K562 (cell line): Measurements from ENCODE around the gene TRANK1. TPM values are rescaled to one million over a fixed set of nuclear protein-coding genes. Genes with fewer than 3 reads are reported as not detected.

Experiments
- ATAC-seq: fragments of 200-7000 bp; cut with Tn5 transposase; 3 replicates; pipeline ENCODE4 v1.9.1; 2020; ENCODE audit warnings: moderate library complexity
- BruUV-seq: library from RNA; stranded (reverse); fragments of 400-500 nt; replicated peaks from 2 replicates; lab custom pipeline; 2021; lab: Mats Ljungman, UMichigan
- CTCF ChIA-PET: fragments of 300-600 bp; formaldehyde crosslinking; extraction: SDS; loops from one replicate; lab custom pipeline; 2021; ENCODE audit warnings: low intra/inter-chr PET ratio; lab: Yijun Ruan, JAX
- POLR2A ChIA-PET: fragments of 300-600, 350-650 bp; sonication (Branson Sonifier 250); formaldehyde crosslinking; extraction: SDS; loops from one replicate; lab custom pipeline; 2021; ENCODE audit warnings: antibody characterized with exemption, inconsistent platforms; lab: Yijun Ruan, JAX
- DNase-seq, 4 experiments: peaks; one replicate each; pipeline versions ENCODE4 v3.0.0 to v3.0.0-alpha.2; 2011 to 2018; ENCODE audit warnings: low spot score in 3 of 4, mixed read lengths in 3 of 4; ENCODE audit errors: extremely low read depth in 1 of 4
- FAIRE-seq: peaks from 2 replicates; lab custom pipeline; 2011; peaks lifted over from hg19 to GRCh38; lab: Jason Lieb, UNC
- H2AFZ ChIP-seq: 2 replicates; pipeline ENCODE4 v1.6.0; 2011; ENCODE audit warnings: low read depth, low read length, control low read depth, inconsistent platforms
- H3K27ac ChIP-seq: fragments of 200-600 bp; 3 replicates; pipeline ENCODE4 v1.8.0; 2011; ENCODE audit warnings: low read depth, mild to moderate bottlenecking, control low read depth, inconsistent platforms, low read length, moderate library complexity, mixed read lengths; ENCODE audit errors: extremely low read depth
- H3K27me3 ChIP-seq, 2 experiments: fragments of 300-600 bp in 1 of 2; 2 replicates in 1 of 2; 3 replicates in 1 of 2; pipeline versions ENCODE4 v1.6.0 to v1.8.0; 2011; ENCODE audit warnings: inconsistent platforms in 2 of 2, low read length in 2 of 2, mild to moderate bottlenecking in 1 of 2, mixed read lengths in 1 of 2, moderate library complexity in 1 of 2; ENCODE audit not compliant: control insufficient read depth in 2 of 2, insufficient read depth in 2 of 2
- H3K36me3 ChIP-seq: fragments of 300-600 bp; 3 replicates; pipeline ENCODE4 v1.8.0; 2011; ENCODE audit warnings: mild to moderate bottlenecking, low read length, inconsistent platforms; ENCODE audit not compliant: control insufficient read depth, insufficient read depth
- H3K4me1 ChIP-seq, 2 experiments: fragments of 200-600 bp in 1 of 2; replicated peaks in 1 of 2; 2 replicates in 1 of 2; 3 replicates in 1 of 2; pipeline versions ENCODE4 v1.5.1 to v1.8.0; 2011; ENCODE audit warnings: inconsistent platforms in 2 of 2, low read length in 2 of 2, mild to moderate bottlenecking in 1 of 2, mixed read lengths in 1 of 2, moderate library complexity in 1 of 2; ENCODE audit not compliant: control insufficient read depth in 2 of 2, insufficient read depth in 2 of 2
- H3K4me2 ChIP-seq: 2 replicates; pipeline ENCODE4 v1.6.1; 2011; ENCODE audit warnings: low read length, control low read depth, inconsistent platforms, mixed read lengths; ENCODE audit not compliant: insufficient read depth
- H3K4me3 ChIP-seq: fragments of 200-600 bp; sonication (generic), shearing (Covaris generic); 2 replicates; pipeline ENCODE4 v1.5.1; 2016; ENCODE audit warnings: control low read depth, inconsistent platforms
- H3K79me2 ChIP-seq: fragments of 200-600 bp; 3 replicates; pipeline ENCODE4 v1.8.0; 2011; ENCODE audit warnings: low read length, inconsistent platforms; ENCODE audit not compliant: control insufficient read depth, insufficient read depth
- H3K9ac ChIP-seq, 2 experiments: 2 replicates each; pipeline versions ENCODE4 v1.6.0 to v1.6.1; 2011; ENCODE audit warnings: low read depth in 2 of 2, low read length in 2 of 2, control low read depth in 1 of 2, inconsistent platforms in 1 of 2, mild to moderate bottlenecking in 1 of 2, mixed read lengths in 1 of 2; ENCODE audit not compliant: insufficient read depth in 1 of 2
- H3K9me1 ChIP-seq: one replicate; pipeline ENCODE4 v1.6.0; 2011; ENCODE audit warnings: inconsistent platforms, mild to moderate bottlenecking, low read length, moderate library complexity; ENCODE audit not compliant: control insufficient read depth, insufficient read depth
- H3K9me3 ChIP-seq: replicated peaks from 2 replicates; pipeline ENCODE4 v1.5.1; 2011; ENCODE audit warnings: low read depth, low read length, inconsistent platforms; ENCODE audit not compliant: control insufficient read depth, insufficient read depth
- H4K20me1 ChIP-seq: replicated peaks from 2 replicates; pipeline ENCODE4 v1.6.1; 2011; ENCODE audit warnings: low read length, inconsistent platforms, mixed read lengths; ENCODE audit not compliant: control insufficient read depth, insufficient read depth
- ATF1 ChIP-seq, 2 experiments: fragments of 450-650 bp in 1 of 2; IDR thresholded peaks; 2 replicates each; pipeline ENCODE4 v1.6.1; 2016; ENCODE audit warnings: missing compliant biosample characterization in 1 of 2, missing genetic modification characterization in 1 of 2
- DIDO1 ChIP-seq: fragments of 450-650 bp; IDR thresholded peaks from 2 replicates; pipeline ENCODE4 v1.6.1; 2016; ENCODE audit warnings: low read depth, missing biosample characterization, missing genetic modification characterization
- FOXK2 ChIP-seq, 2 experiments: fragments of 450-650 bp; IDR thresholded peaks in 1 of 2; conservative IDR thresholded peaks in 1 of 2; 2 replicates each; pipeline ENCODE4 v1.6.1; 2016; ENCODE audit warnings: low read depth in 2 of 2, mild to moderate bottlenecking in 1 of 2
- SOX6 ChIP-seq: fragments of 450-650 bp; IDR thresholded peaks from 2 replicates; pipeline ENCODE4 v1.6.1; 2014; ENCODE audit warnings: mild to moderate bottlenecking
- WGBS: fragments of 100-300 bp; shearing (Covaris generic); methylation state at CpG from one replicate; pipeline ENCODE4 v1.1.6; 2016; ENCODE audit warnings: low coverage, mixed read lengths; ENCODE audit not compliant: insufficient coverage; ENCODE audit errors: missing lambda C conversion rate; 5-methylcytosine and 5-hydroxymethylcytosine counted together
- in situ Hi-C: fragments of 300-500 bp; cut with MboI; formaldehyde crosslinking; loops from 4 replicates; pipeline ENCODE4 v1.15.0; 2018; ENCODE audit warnings: inconsistent platforms, mixed read lengths
- intact Hi-C: fragments of 100-400 bp; cut with micrococcal nuclease; formaldehyde crosslinking; loops from 2 replicates; pipeline ENCODE4 v1.14.2; 2022
- polyA plus RNA-seq, 8 experiments: library from polyadenylated mRNA; depleted of rRNA in 4 of 8; stranded (reverse) in 5 of 8; unstranded in 3 of 8; fragments of >200 nt; fragmentation: Nextera tagmentation in 2 of 8; fragmentation: Illumina TruSeq in 1 of 8; extraction: Ambion mirVana in 2 of 8; extraction: Trizol in 1 of 8; gene quantifications; 2 replicates each; pipeline versions ENCODE4 v1.2.1 to v1.2.3, GENCODE V29; 2011 to 2014; ENCODE audit warnings: inconsistent platforms in 1 of 8, missing spikeins in 1 of 8
- total RNA-seq, 7 experiments: library from RNA; depleted of rRNA in 6 of 7; stranded (reverse); fragments of >200 nt in 6 of 7; fragmentation: Illumina TruSeq in 2 of 7; extraction: Trizol in 2 of 7; gene quantifications; 2 replicates each; pipeline versions ENCODE4 v1.2.1 to v1.2.3, GENCODE V29; 2011 to 2021; ENCODE audit warnings: low replicate concordance in 1 of 7
- TF ChIP-seq, protein P1 (sequence below), 2 experiments: fragments of 450-650 bp; IDR thresholded peaks; 2 replicates each; pipeline ENCODE4 v1.6.1; 2018; ENCODE audit warnings: mild to moderate bottlenecking in 2 of 2, low read depth in 1 of 2; ENCODE audit not compliant: partially characterized antibody in 2 of 2

The TRANK1 gene
- total and polyA plus RNA-seq, 9 of the 15 experiments (the other 6 are each of a cell fraction or from before 2014, with no cell fraction given) = 0.41 to 5.3 (median 2.1) TPM

DNA sequence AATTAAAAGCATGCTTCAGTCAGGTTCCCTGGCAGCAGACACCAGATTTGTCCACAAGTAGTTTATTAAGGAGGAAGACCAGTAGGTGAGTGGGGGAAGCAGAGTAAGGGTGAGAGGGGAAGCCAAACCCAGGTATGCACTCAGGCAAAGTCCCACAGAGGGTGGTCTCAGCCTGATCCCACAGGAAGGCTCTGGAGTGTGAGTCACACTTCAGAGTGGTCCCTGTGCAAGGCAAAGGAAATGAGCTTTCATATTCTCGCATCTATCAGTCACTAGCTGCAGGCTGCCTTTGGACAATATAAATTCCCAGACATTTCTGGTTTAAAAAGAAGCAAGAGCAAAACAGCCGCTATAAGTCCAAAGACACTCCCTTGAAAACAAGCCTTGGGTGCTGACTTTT lies 78.5 kb downstream of the TRANK1 start (continued):
- no peak for TF ChIP-seq SOX6
- no peak for TF ChIP-seq ATF1 (CRISPR knock-in tag; IDR thresholded peaks at IDR 0.05)
- no peak for TF ChIP-seq ATF1 (tag; IDR thresholded peaks at IDR 0.05)

DNA sequence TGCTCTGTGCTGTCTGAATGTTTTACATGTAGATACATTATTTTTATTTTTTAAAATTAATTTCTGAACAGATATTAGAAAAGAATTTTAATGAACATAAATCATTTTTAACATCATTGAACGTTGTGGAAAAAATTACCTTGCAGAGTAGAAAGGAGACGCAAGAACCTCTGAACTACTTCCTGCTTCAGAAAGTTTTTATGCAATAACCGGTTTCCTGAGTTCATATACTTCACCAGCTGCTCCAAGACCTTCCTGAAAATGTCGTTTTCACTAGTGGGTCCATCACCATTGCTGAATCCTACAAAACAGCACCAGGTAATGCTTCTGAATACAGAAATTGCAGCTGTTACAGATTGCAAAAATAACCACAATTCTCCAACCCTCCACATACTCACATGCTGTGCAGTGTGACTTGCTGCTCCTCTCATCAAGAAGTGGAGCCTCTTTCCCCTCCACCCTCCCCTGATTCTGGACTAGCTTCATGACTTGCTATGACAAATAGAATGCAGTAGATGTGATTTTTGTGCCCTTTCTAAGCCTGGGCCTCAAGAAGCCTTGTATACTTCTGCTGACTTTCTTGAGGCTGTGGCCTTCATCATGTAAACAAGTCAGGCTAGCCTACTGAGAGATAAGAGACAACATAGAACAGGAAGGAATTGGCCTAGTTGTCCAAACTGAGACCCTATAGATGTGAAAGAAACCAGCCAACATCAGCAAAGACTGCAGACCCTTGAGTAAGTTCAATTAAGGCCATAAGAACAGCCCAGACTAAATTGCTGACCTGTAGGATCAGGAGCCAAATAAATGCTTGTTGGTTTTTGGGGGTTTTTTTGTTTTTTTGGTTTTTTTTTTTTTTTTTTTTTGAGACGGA lies 80.4 kb downstream of the TRANK1 start:
- H3K79me2 ChIP-seq = no peaks in the 10 kb centered on the region
- no peak overlapping the region for H3K4me3 ChIP-seq
- H3K4me1 ChIP-seq = no peaks in the 10 kb centered on the region
- in situ Hi-C loops = loop anchor here (25.0 kb wide), 1 partner anchor 127 kb away; no protein-coding TSS in a partner anchor
- WGBS = 28% methylated on average over 4 of the region's 5 CpGs
- POLR2A ChIA-PET = no interaction called here
- CTCF ChIA-PET = no interaction called here
- H3K9me1 ChIP-seq = no peaks in the 10 kb centered on the region
- intact Hi-C loops = no loop called here
- H4K20me1 ChIP-seq = no peaks in the 10 kb centered on the region
- DNase-seq (no peak), FAIRE-seq (no peak), ATAC-seq (no peak)
- no peaks in the 10 kb centered on the region for H3K36me3 ChIP-seq
- H2AFZ ChIP-seq = no peak overlapping the region
- H3K9me3 ChIP-seq = no peaks in the 10 kb centered on the region
- H3K27me3 ChIP-seq = peaks cover 9 to 11% of the 10 kb centered on the region in 2 experiments; a peak in 3 of 5 replicates
- no TSS peak for BruUV-seq
- no peak overlapping the region for H3K4me2 ChIP-seq
- TF ChIP-seq DIDO1 (tag) (no peak), FOXK2 (conservative IDR thresholded peaks at IDR 0.05 in 1 of 2, IDR thresholded peaks at IDR 0.05 in 1 of 2; ENCODE audit: low read depth in 2 of 2) (0 out of 4 replicates have a peak, but pooled peaks of 1 of the 2 experiments have one; percentile 30)
- TF ChIP-seq, protein P1, sequence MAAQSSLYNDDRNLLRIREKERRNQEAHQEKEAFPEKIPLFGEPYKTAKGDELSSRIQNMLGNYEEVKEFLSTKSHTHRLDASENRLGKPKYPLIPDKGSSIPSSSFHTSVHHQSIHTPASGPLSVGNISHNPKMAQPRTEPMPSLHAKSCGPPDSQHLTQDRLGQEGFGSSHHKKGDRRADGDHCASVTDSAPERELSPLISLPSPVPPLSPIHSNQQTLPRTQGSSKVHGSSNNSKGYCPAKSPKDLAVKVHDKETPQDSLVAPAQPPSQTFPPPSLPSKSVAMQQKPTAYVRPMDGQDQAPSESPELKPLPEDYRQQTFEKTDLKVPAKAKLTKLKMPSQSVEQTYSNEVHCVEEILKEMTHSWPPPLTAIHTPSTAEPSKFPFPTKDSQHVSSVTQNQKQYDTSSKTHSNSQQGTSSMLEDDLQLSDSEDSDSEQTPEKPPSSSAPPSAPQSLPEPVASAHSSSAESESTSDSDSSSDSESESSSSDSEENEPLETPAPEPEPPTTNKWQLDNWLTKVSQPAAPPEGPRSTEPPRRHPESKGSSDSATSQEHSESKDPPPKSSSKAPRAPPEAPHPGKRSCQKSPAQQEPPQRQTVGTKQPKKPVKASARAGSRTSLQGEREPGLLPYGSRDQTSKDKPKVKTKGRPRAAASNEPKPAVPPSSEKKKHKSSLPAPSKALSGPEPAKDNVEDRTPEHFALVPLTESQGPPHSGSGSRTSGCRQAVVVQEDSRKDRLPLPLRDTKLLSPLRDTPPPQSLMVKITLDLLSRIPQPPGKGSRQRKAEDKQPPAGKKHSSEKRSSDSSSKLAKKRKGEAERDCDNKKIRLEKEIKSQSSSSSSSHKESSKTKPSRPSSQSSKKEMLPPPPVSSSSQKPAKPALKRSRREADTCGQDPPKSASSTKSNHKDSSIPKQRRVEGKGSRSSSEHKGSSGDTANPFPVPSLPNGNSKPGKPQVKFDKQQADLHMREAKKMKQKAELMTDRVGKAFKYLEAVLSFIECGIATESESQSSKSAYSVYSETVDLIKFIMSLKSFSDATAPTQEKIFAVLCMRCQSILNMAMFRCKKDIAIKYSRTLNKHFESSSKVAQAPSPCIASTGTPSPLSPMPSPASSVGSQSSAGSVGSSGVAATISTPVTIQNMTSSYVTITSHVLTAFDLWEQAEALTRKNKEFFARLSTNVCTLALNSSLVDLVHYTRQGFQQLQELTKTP (IDR thresholded peaks at IDR 0.05; ENCODE audit: low read depth in 1 of 2, partially characterized antibody in 2 of 2) = peak in 1 of 2 experiments; percentile 94
- no peak overlapping the region for H3K9ac ChIP-seq
- H3K27ac ChIP-seq = no peak overlapping the region
